Measurements from ENCODE around the gene FCHO2.

The FCHO2 gene

DNA sequence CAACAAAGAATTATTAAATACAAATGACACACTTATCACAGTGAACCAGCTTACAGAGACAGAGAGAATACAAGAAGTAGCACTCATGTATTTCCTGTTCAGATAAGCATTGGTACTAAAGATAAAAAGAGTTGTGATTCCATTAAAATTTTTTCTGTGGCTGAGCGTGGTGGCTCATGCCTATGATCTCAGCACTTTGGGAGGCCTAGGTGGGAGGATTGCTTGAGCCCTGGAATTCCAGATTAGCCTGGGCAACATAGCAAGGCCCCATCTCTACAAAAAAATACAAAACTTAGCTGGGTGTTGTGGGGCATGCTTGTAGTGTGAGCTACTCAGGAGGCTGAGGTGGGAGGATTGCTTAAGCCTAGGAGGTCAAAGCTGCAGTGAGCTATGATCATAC is 32.9 kb downstream of the FCHO2 start:
- Histone ChIP-seq H3K79me2 (ENCODE audit: insufficient read depth, low read length) (no peaks in the 10 kb centered on the region), H3K4me2 (ENCODE audit: low read depth, low read length, poor library complexity, severe bottlenecking) (no peak overlapping the region), H3F3A (ENCODE audit: low read depth) (no peaks in the 10 kb centered on the region), H3K9ac (ENCODE audit: low read depth, low read length, poor library complexity, severe bottlenecking) (no peak overlapping the region), H3K9me3 (ENCODE audit: insufficient read depth, low read depth, low read length) (no peaks in the 10 kb centered on the region), H2AFZ (ENCODE audit: low read length) (no peak overlapping the region), H3K36me3 (ENCODE audit: insufficient read depth, low read length) (no peaks in the 10 kb centered on the region), H3K9me2 (replicated peaks; ENCODE audit: low read depth, low read length) (no peaks in the 10 kb centered on the region), H3K4me3 (ENCODE audit: low read length, poor library complexity, severe bottlenecking) (no peak overlapping the region), H3K27me3 (ENCODE audit: insufficient read depth, low read length, poor library complexity, severe bottlenecking) (peaks cover 62% of the 10 kb centered on the region), H3K4me1 (ENCODE audit: insufficient read depth, low read length, poor library complexity, severe bottlenecking) (peaks cover 9% of the 10 kb centered on the region), H4K20me1 (ENCODE audit: insufficient read depth, low read length, poor library complexity, severe bottlenecking) (no peaks in the 10 kb centered on the region)
- TF ChIP-seq, protein P1, sequence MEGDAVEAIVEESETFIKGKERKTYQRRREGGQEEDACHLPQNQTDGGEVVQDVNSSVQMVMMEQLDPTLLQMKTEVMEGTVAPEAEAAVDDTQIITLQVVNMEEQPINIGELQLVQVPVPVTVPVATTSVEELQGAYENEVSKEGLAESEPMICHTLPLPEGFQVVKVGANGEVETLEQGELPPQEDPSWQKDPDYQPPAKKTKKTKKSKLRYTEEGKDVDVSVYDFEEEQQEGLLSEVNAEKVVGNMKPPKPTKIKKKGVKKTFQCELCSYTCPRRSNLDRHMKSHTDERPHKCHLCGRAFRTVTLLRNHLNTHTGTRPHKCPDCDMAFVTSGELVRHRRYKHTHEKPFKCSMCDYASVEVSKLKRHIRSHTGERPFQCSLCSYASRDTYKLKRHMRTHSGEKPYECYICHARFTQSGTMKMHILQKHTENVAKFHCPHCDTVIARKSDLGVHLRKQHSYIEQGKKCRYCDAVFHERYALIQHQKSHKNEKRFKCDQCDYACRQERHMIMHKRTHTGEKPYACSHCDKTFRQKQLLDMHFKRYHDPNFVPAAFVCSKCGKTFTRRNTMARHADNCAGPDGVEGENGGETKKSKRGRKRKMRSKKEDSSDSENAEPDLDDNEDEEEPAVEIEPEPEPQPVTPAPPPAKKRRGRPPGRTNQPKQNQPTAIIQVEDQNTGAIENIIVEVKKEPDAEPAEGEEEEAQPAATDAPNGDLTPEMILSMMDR (conservative IDR thresholded peaks at IDR 0.05; ENCODE audit: low read length) = no peak
- no peak for TF ChIP-seq EZH2phosphoT487 (IDR thresholded peaks at IDR 0.05; ENCODE audit: borderline replicate concordance)

DNA sequence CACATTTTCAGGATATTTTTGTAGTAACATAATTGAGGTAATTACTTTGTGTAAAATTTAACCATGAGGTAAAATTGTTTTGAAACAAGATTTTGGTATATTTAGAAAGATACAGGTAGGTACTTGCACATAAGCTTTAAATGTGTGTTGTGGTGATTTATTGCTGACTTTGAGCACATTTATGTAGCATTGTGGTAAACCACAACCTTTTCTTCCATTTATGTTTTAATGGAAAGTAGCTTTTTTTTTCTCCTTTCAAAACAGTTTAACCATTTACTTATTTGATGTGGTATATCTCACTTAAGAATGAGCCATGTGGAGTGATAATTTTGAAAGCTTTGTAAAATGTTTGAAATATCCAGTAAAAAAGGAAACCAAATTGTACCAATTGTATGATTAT is 35.6 kb downstream of the FCHO2 start:
- no peak overlapping the region for H2AFZ ChIP-seq (ENCODE audit: low read length)
- no peaks in the 10 kb centered on the region for H4K20me1 ChIP-seq (ENCODE audit: insufficient read depth, low read length, poor library complexity, severe bottlenecking)
- H3K9ac ChIP-seq (ENCODE audit: low read depth, low read length, poor library complexity, severe bottlenecking) = no peak overlapping the region
- no peaks in the 10 kb centered on the region for H3K79me2 ChIP-seq (ENCODE audit: insufficient read depth, low read length)
- peaks cover 60% of the 10 kb centered on the region for H3K27me3 ChIP-seq (ENCODE audit: insufficient read depth, low read length, poor library complexity, severe bottlenecking)
- H3K9me2 ChIP-seq (replicated peaks; ENCODE audit: low read depth, low read length) = no peaks in the 10 kb centered on the region
- peak; percentile 79 for TF ChIP-seq EZH2phosphoT487 (IDR thresholded peaks at IDR 0.05; ENCODE audit: borderline replicate concordance)
- TF ChIP-seq, protein P1 (conservative IDR thresholded peaks at IDR 0.05; ENCODE audit: low read length) = no peak
- H3K4me1 ChIP-seq (ENCODE audit: insufficient read depth, low read length, poor library complexity, severe bottlenecking) = peaks cover 9% of the 10 kb centered on the region
- no peak overlapping the region for H3K4me3 ChIP-seq (ENCODE audit: low read length, poor library complexity, severe bottlenecking)
- H3F3A ChIP-seq (ENCODE audit: low read depth) = no peaks in the 10 kb centered on the region
- H3K36me3 ChIP-seq (ENCODE audit: insufficient read depth, low read length) = no peaks in the 10 kb centered on the region
- no peak overlapping the region for H3K4me2 ChIP-seq (ENCODE audit: low read depth, low read length, poor library complexity, severe bottlenecking)
- H3K9me3 ChIP-seq (ENCODE audit: insufficient read depth, low read depth, low read length) = no peaks in the 10 kb centered on the region

DNA sequence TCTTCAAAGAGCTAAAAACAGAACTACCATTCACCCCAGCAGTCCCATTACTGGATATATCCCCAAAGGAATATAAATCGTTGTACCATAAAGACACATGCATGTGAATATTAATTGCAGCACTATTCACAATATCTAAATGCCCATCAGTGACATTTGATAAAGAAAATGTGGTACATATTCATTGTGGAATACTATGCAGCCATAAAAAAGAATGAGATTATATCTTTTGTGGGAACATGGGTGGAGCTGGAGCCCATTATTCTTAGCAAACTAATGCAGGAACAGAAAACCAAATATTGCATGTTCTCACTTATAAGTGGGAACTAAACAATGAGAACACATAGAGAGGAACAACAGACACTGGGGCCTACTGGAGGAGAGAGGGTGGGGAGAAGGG is 38.7 kb downstream of the FCHO2 start:
- Histone ChIP-seq H3K79me2 (ENCODE audit: insufficient read depth, low read length) (no peaks in the 10 kb centered on the region), H3K9ac (ENCODE audit: low read depth, low read length, poor library complexity, severe bottlenecking) (no peak overlapping the region), H3K4me3 (ENCODE audit: low read length, poor library complexity, severe bottlenecking) (no peak overlapping the region), H3K9me3 (ENCODE audit: insufficient read depth, low read depth, low read length) (no peaks in the 10 kb centered on the region), H3F3A (ENCODE audit: low read depth) (no peaks in the 10 kb centered on the region), H2AFZ (ENCODE audit: low read length) (no peak overlapping the region), H3K36me3 (ENCODE audit: insufficient read depth, low read length) (no peaks in the 10 kb centered on the region), H3K27me3 (ENCODE audit: insufficient read depth, low read length, poor library complexity, severe bottlenecking) (peaks cover 52% of the 10 kb centered on the region), H3K4me1 (ENCODE audit: insufficient read depth, low read length, poor library complexity, severe bottlenecking) (peaks cover 9% of the 10 kb centered on the region), H4K20me1 (ENCODE audit: insufficient read depth, low read length, poor library complexity, severe bottlenecking) (no peaks in the 10 kb centered on the region), H3K9me2 (replicated peaks; ENCODE audit: low read depth, low read length) (no peaks in the 10 kb centered on the region), H3K4me2 (ENCODE audit: low read depth, low read length, poor library complexity, severe bottlenecking) (no peak overlapping the region)
- TF ChIP-seq, protein P1 (conservative IDR thresholded peaks at IDR 0.05; ENCODE audit: low read length) = no peak
- TF ChIP-seq EZH2phosphoT487 (IDR thresholded peaks at IDR 0.05; ENCODE audit: borderline replicate concordance) = no peak

Data from Loucy (cell line).